Measurements from ENCODE around the gene C17orf100.

DNA sequence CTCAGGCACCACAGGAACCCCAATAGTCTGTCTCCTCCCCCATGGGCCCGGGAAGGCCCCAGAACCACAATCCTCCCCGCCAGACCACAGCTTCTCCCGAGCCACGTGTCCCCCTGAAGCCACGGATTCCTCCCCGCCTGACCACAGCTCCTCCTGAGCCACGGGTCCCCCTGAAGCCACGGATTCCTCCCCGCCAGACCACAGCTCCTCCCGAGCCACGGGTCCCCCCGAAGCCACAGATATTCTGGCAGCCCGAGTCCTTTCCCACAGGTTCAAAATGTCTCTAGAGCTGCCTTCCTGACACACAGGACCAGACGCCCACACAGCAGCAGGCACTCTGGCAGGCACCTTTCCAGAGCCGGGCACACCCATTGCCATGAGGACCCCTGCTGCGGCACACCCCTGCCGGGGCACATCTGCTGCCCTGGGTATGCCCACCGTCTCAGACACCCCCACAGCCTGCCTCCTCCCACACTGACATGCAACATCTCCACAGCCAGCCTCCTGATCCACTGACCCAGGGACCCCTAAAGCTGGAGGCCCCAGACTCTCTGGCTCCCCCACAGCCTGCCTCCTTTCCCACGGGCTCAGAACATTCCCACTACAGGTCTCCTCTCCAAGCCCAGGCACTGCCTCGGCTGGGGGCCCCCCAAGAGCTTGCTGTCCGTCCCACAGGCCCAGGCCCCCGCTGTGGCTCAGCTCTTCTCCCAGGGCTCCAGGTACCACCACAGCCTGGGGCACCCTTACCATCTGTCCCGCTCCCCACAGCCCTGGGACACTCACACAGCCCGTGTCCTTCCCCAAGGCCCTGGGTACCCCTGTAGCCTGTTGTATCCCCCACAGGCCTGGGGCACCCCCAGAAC is 13.3 kb upstream of the C17orf100 start:
- no peak for TF ChIP-seq CTCF (optimal IDR thresholded peaks at IDR 0.05 in 1 of 3, IDR thresholded peaks at IDR 0.05 in 1 of 3, conservative IDR thresholded peaks at IDR 0.05 in 1 of 3; ENCODE audit: extremely low read depth in 1 of 3, insufficient read depth in 2 of 3, low read length in 3 of 3)
- no peak for TF ChIP-seq EZH2 (IDR thresholded peaks at IDR 0.05; ENCODE audit: low read length)

Data from keratinocyte (primary cell).